ENCODE results near the gene PCNX2.
"Not testable (repeated sequence)": the region's sequence is repeated elsewhere in the genome, so short reads cannot be mapped to it uniquely, and the experiment has no call there.

PCNX2 gene

DNA sequence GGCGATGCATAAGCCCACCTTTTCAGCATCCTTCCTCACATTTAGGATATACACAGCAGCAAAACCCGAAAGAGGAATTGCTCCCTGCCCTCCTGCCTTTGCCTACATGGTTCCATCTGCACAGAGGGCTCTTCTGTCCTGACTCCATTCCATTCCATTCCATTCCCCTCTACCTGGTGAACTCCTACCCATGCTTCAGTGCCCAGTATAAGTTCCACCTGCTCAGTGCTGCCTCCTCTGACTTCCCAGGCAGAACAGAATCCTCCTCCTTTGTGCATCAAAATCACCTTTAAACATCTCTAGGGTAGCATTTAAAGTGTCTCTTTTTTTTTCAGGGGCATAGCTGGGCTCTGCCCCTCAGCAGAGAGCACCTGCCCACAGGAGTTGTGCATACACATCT is 112.9 kb downstream of the PCNX2 start:
- TF ChIP-seq, protein P1, sequence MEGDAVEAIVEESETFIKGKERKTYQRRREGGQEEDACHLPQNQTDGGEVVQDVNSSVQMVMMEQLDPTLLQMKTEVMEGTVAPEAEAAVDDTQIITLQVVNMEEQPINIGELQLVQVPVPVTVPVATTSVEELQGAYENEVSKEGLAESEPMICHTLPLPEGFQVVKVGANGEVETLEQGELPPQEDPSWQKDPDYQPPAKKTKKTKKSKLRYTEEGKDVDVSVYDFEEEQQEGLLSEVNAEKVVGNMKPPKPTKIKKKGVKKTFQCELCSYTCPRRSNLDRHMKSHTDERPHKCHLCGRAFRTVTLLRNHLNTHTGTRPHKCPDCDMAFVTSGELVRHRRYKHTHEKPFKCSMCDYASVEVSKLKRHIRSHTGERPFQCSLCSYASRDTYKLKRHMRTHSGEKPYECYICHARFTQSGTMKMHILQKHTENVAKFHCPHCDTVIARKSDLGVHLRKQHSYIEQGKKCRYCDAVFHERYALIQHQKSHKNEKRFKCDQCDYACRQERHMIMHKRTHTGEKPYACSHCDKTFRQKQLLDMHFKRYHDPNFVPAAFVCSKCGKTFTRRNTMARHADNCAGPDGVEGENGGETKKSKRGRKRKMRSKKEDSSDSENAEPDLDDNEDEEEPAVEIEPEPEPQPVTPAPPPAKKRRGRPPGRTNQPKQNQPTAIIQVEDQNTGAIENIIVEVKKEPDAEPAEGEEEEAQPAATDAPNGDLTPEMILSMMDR (IDR thresholded peaks at IDR 0.05; ENCODE audit: low read depth, low read length): no peak
- H3K36me3 ChIP-seq: no peaks in the 10 kb centered on the region; the same call in 1 of the 2 replicates
- H3K4me1 ChIP-seq: no peaks in the 10 kb centered on the region
- no peak for DNase-seq
- H3K4me3 ChIP-seq (ENCODE audit: low read depth, low read length): no peak overlapping the region
- H3K9me3 ChIP-seq: no peaks in the 10 kb centered on the region
- H3K27me3 ChIP-seq: no peaks in the 10 kb centered on the region

GRCh38 chr1:233180641-233181364 is 114.7 kb downstream of the PCNX2 start:
- Histone ChIP-seq H3K27me3 (no peaks in the 10 kb centered on the region), H3K4me1 (no peaks in the 10 kb centered on the region), H3K36me3 (no peaks in the 10 kb centered on the region; the same call in 1 of the 2 replicates), H3K4me3 (ENCODE audit: low read depth, low read length) (no peak overlapping the region), H3K9me3 (no peaks in the 10 kb centered on the region)
- TF ChIP-seq, protein P1 (IDR thresholded peaks at IDR 0.05; ENCODE audit: low read depth, low read length): no peak
- no peak for DNase-seq

GRCh38 chr1:233179638-233180037 is 115.9 kb downstream of the PCNX2 start:
- not testable (repeated sequence) for H3K4me1 ChIP-seq; H3K4me3 ChIP-seq (ENCODE audit: low read depth, low read length); H3K9me3 ChIP-seq; DNase-seq; H3K27me3 ChIP-seq; H3K36me3 ChIP-seq

- Histone ChIP-seq H3K9me3 (no peaks in the 10 kb centered on the region), H3K4me1 (no peaks in the 10 kb centered on the region), H3K4me3 (ENCODE audit: low read depth, low read length) (no peak overlapping the region), H3K27me3 (no peaks in the 10 kb centered on the region), H3K36me3 (no peaks in the 10 kb centered on the region)
- TF ChIP-seq, protein P1 (IDR thresholded peaks at IDR 0.05; ENCODE audit: low read depth, low read length): peak; percentile 38
- DNase-seq: no peak
Measured at GRCh38 chr1:233172201-233172600, 123.3 kb downstream of the PCNX2 start.

DNA sequence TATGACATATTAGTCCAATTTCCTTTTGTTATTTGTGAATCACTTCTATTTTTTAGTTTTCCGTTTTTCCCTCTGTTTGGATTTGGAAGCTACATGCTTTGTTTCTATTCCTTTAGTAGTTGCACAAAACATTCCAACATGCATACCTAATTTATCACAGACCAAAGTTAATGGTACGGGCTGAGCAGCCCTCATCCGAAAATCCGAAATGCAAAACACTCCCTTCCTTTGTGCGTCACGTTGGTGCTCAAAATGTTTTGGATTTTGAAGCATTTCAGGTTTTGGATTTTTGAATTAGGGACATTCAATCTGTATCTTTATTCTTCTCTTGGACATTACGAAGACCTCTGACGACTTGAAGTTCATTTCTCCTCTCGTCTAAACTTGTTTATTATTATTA is 124.8 kb downstream of the PCNX2 start:
- DNase-seq: no peak
- H3K9me3 ChIP-seq: no peaks in the 10 kb centered on the region
- no peaks in the 10 kb centered on the region for H3K36me3 ChIP-seq

GRCh38 chr1:233168384-233168783 is 127.1 kb downstream of the PCNX2 start:
- no peaks in the 10 kb centered on the region for H3K4me1 ChIP-seq
- H3K36me3 ChIP-seq: no peaks in the 10 kb centered on the region; the same call in 1 of the 2 replicates
- H3K4me3 ChIP-seq (ENCODE audit: low read depth, low read length): no peak overlapping the region
- no peaks in the 10 kb centered on the region for H3K27me3 ChIP-seq
- 0 out of 2 replicates have a peak, but pooled peaks cover 2% of the 10 kb centered on the region for H3K9me3 ChIP-seq
- TF ChIP-seq, protein P1 (IDR thresholded peaks at IDR 0.05; ENCODE audit: low read depth, low read length): no peak
- no peak for DNase-seq

More for the DNA sequence above, 124.8 kb downstream of the PCNX2 start:
- TF ChIP-seq, protein P1 (IDR thresholded peaks at IDR 0.05; ENCODE audit: low read depth, low read length): no peak
- H3K4me1 ChIP-seq: no peaks in the 10 kb centered on the region
- no peak overlapping the region for H3K4me3 ChIP-seq (ENCODE audit: low read depth, low read length)
- H3K27me3 ChIP-seq: no peaks in the 10 kb centered on the region
